ENCODE data around the gene JPH2.

The JPH2 gene

DNA sequence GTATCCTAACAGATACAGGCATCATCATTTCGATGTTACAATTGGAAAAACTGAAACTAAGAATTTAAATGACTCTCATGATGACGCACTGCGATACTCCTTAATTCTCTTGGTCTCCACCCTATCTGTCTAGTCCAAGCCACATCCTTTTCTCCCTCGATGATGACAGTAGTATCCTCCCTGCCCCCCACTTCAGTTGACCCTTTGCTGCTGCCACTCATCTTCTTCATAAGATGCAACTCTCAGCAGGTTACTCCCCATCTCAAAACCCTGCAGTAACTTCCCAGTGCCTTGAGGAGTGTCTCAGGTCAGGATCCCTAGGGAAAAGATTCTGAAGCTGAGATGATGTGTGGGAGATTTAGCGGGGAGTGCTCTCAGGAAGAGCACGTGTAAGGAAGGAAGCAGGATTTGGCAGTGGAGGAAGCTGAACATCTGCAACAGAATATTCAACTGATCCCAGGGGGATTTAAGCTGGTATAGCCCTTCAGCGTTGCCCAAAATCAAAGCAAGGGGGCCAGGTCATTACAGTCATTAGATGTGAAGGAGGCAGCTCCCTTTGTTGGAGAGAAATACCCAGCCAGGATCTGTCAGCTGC is 16.1 kb downstream of the JPH2 start:
- Histone ChIP-seq H3K4me2 (no peak overlapping the region), H3K79me2 (ENCODE audit: insufficient read depth, low read depth) (no peaks in the 10 kb centered on the region), H3K36me3 (ENCODE audit: insufficient read depth) (no peaks in the 10 kb centered on the region), H3K9ac (no peak overlapping the region), H3K4me1 (ENCODE audit: low read depth, poor library complexity, severe bottlenecking) (no peaks in the 10 kb centered on the region), H4K20me1 (ENCODE audit: insufficient read depth) (no peaks in the 10 kb centered on the region), H3K4me3 (IDR thresholded peaks at IDR 0.05; ENCODE audit: insufficient read depth, low read depth, low read length) (no peak overlapping the region), H3K27me3 (ENCODE audit: insufficient read depth, low read depth) (no peaks in the 10 kb centered on the region), H2AFZ (ENCODE audit: low read depth) (no peak overlapping the region), H3K27ac (no peak overlapping the region)
- TF ChIP-seq, protein P1, sequence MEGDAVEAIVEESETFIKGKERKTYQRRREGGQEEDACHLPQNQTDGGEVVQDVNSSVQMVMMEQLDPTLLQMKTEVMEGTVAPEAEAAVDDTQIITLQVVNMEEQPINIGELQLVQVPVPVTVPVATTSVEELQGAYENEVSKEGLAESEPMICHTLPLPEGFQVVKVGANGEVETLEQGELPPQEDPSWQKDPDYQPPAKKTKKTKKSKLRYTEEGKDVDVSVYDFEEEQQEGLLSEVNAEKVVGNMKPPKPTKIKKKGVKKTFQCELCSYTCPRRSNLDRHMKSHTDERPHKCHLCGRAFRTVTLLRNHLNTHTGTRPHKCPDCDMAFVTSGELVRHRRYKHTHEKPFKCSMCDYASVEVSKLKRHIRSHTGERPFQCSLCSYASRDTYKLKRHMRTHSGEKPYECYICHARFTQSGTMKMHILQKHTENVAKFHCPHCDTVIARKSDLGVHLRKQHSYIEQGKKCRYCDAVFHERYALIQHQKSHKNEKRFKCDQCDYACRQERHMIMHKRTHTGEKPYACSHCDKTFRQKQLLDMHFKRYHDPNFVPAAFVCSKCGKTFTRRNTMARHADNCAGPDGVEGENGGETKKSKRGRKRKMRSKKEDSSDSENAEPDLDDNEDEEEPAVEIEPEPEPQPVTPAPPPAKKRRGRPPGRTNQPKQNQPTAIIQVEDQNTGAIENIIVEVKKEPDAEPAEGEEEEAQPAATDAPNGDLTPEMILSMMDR (conservative IDR thresholded peaks at IDR 0.05; ENCODE audit: low read depth, low read length), result no peak

DNA sequence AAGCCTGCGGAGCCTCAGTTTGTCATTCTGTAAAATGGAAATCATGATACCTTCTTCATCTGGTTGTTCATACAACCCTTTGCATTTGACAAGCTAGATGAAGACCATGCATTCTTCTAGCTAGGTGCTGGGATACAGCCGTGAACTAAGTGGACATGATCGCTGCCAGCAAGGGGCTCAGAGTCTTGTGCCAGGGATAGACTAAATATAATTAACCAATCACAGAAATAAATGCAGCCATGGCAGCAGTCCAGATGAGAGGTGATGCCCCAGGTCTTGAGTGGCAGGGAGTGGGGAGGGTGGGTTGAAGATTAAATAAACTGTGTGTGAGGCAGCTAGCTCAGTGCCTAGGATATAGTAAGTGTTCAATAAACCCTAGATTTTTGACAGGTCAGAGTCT is 19.3 kb downstream of the JPH2 start:
- H3K27ac ChIP-seq, result no peak overlapping the region
- H3K4me2 ChIP-seq, result no peak overlapping the region
- TF ChIP-seq, protein P1 (conservative IDR thresholded peaks at IDR 0.05; ENCODE audit: low read depth, low read length), result no peak
- no peaks in the 10 kb centered on the region for H3K36me3 ChIP-seq (ENCODE audit: insufficient read depth)
- H2AFZ ChIP-seq (ENCODE audit: low read depth), result no peak overlapping the region
- H3K4me1 ChIP-seq (ENCODE audit: low read depth, poor library complexity, severe bottlenecking), result no peaks in the 10 kb centered on the region
- no peak overlapping the region for H3K9ac ChIP-seq
- no peaks in the 10 kb centered on the region for H3K27me3 ChIP-seq (ENCODE audit: insufficient read depth, low read depth)
- no peaks in the 10 kb centered on the region for H4K20me1 ChIP-seq (ENCODE audit: insufficient read depth)
- no peak overlapping the region for H3K4me3 ChIP-seq (IDR thresholded peaks at IDR 0.05; ENCODE audit: insufficient read depth, low read depth, low read length)
- no peaks in the 10 kb centered on the region for H3K79me2 ChIP-seq (ENCODE audit: insufficient read depth, low read depth)

DNA sequence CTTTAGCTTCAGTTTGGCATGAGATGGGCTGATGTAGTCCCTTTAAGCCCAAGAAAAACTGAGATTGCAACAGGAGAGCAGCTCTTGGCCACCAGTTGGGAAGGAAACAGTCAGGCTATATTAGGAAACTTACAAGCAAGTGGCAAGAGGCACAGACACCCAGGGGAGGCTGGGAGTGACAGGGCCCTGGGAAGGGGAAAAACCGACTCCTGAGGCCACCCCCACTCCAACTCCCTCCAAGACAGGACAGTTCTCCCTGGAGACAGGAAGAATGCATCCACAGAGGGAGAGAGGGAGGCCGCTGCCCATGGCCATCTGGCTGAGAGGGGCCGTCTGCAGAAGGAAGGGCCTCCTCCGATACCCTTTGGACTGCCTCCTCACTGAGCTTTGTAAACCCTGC is 20.5 kb downstream of the JPH2 start:
- Histone ChIP-seq H3K27ac (no peak overlapping the region), H3K4me2 (no peak overlapping the region), H3K4me1 (ENCODE audit: low read depth, poor library complexity, severe bottlenecking) (no peaks in the 10 kb centered on the region), H3K9ac (no peak overlapping the region), H3K4me3 (IDR thresholded peaks at IDR 0.05; ENCODE audit: insufficient read depth, low read depth, low read length) (no peak overlapping the region), H3K79me2 (ENCODE audit: insufficient read depth, low read depth) (no peaks in the 10 kb centered on the region), H3K27me3 (ENCODE audit: insufficient read depth, low read depth) (no peaks in the 10 kb centered on the region), H4K20me1 (ENCODE audit: insufficient read depth) (no peaks in the 10 kb centered on the region), H2AFZ (ENCODE audit: low read depth) (no peak overlapping the region), H3K36me3 (ENCODE audit: insufficient read depth) (no peaks in the 10 kb centered on the region)
- TF ChIP-seq, protein P1 (conservative IDR thresholded peaks at IDR 0.05; ENCODE audit: low read depth, low read length), result no peak

DNA sequence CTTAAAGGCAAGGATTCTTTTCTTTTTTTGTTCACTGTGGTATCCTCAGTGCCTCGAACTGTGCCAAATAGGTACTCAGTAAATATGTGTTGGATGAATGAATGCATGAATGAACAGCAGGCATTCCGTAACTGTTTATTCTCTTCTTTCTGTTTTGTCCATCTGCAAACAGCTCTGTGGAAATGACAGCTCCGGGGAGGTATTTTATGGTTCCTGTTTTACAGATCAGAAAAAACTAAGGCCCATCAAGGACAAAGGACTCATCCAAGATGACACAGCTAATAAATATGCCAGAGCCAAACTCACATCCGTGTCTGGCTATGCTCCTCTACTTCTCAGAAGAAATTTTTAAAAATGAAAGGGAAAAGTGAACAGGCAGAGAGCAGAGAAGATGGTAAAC is 21.0 kb downstream of the JPH2 start:
- H2AFZ ChIP-seq (ENCODE audit: low read depth), result no peak overlapping the region
- no peaks in the 10 kb centered on the region for H4K20me1 ChIP-seq (ENCODE audit: insufficient read depth)
- H3K4me2 ChIP-seq, result no peak overlapping the region
- no peaks in the 10 kb centered on the region for H3K79me2 ChIP-seq (ENCODE audit: insufficient read depth, low read depth)
- TF ChIP-seq, protein P1 (conservative IDR thresholded peaks at IDR 0.05; ENCODE audit: low read depth, low read length), result no peak
- no peaks in the 10 kb centered on the region for H3K4me1 ChIP-seq (ENCODE audit: low read depth, poor library complexity, severe bottlenecking)
- no peak overlapping the region for H3K4me3 ChIP-seq (IDR thresholded peaks at IDR 0.05; ENCODE audit: insufficient read depth, low read depth, low read length)
- no peaks in the 10 kb centered on the region for H3K36me3 ChIP-seq (ENCODE audit: insufficient read depth)
- H3K27me3 ChIP-seq (ENCODE audit: insufficient read depth, low read depth), result no peaks in the 10 kb centered on the region
- H3K27ac ChIP-seq, result no peak overlapping the region
- no peak overlapping the region for H3K9ac ChIP-seq
